ENCODE measurements around the gene NPM1. TPM values are rescaled to one million over a fixed set of nuclear protein-coding genes. Genes with fewer than 3 reads are reported as not detected.
A peak's percentile ranks its signal among the peaks of the same experiment; 100 is the strongest.

Gene NPM1
- total and polyA plus RNA-seq, 2 of the 13 experiments (the other 11 are each of a cell fraction or from before 2014, with no cell fraction given) = 2,047 to 3,353 TPM

DNA sequence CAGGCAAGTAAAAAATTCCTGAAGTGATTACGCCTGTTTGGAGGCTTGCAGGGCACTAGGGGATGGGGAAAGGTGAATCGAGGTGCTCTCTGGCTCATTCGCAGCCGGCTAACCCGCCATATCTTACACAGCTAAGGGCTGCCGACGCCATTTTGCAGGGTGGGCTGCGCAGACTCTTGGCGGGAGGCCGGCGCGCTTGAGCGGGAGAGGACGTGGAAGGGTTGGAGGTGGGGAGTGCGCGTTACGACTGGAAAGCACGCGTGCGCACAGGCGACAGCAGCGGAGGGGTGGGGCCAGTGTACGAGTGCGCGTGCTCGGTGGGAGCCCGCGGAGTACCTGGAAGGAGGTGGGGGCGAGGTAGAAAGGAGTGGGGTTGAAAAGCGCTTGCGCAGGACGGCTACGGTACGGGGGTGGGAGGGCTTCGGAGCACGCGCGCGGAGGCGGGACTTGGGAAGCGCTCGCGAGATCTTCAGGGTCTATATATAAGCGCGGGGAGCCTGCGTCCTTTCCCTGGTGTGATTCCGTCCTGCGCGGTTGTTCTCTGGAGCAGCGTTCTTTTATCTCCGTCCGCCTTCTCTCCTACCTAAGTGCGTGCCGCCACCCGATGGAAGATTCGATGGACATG is at the start of gene NPM1 (continued):
- TF ChIP-seq, protein P1, sequence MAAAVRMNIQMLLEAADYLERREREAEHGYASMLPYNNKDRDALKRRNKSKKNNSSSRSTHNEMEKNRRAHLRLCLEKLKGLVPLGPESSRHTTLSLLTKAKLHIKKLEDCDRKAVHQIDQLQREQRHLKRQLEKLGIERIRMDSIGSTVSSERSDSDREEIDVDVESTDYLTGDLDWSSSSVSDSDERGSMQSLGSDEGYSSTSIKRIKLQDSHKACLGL (CRISPR knock-in tag; IDR thresholded peaks at IDR 0.05) = peak; percentile 51; the same call in 1 of the 2 replicates
- peak; percentile 60; the same call in 1 of the 2 replicates for TF ChIP-seq ZNF564 (CRISPR knock-in tag; IDR thresholded peaks at IDR 0.05)
- no peak for TF ChIP-seq ZBTB21 (CRISPR knock-in tag; IDR thresholded peaks at IDR 0.05)
- TF ChIP-seq MIER3 (CRISPR knock-in tag; IDR thresholded peaks at IDR 0.05; ENCODE audit: borderline replicate concordance) = peak; percentile 67; the same call in 1 of the 2 replicates
- no peak; the same call in none of the 2 replicates for TF ChIP-seq ZNF430 (CRISPR knock-in tag; IDR thresholded peaks at IDR 0.05)
- peak; percentile 60; the same call in 1 of the 2 replicates for TF ChIP-seq CREB1 (IDR thresholded peaks at IDR 0.05)
- TF ChIP-seq CREB1 (CRISPR knock-in tag; IDR thresholded peaks at IDR 0.05) = peak; percentile 68; the same call in 1 of the 2 replicates
- no peak for TF ChIP-seq GMEB2 (CRISPR knock-in tag; IDR thresholded peaks at IDR 0.05; ENCODE audit: low read depth)
- TF ChIP-seq NONO (IDR thresholded peaks at IDR 0.05) = no peak
- peak; percentile 41; the same call in 1 of the 2 replicates for TF ChIP-seq NONO (CRISPR knock-in tag; conservative IDR thresholded peaks at IDR 0.05)
- TF ChIP-seq STAG1 (CRISPR knock-in tag; IDR thresholded peaks at IDR 0.05) = no peak
- peak; percentile 87; the same call in 1 of the 2 replicates for TF ChIP-seq YEATS2 (CRISPR knock-in tag; IDR thresholded peaks at IDR 0.05; ENCODE audit: borderline replicate concordance)
- TF ChIP-seq ZNF770 (CRISPR knock-in tag; IDR thresholded peaks at IDR 0.05) = no peak
- no peak for TF ChIP-seq ZNF7 (CRISPR knock-in tag; IDR thresholded peaks at IDR 0.05)
- TF ChIP-seq HOMEZ (CRISPR knock-in tag; IDR thresholded peaks at IDR 0.05; ENCODE audit: low read depth) = no peak
- TF ChIP-seq HBP1 (CRISPR knock-in tag; IDR thresholded peaks at IDR 0.05; ENCODE audit: low read depth) = no peak; the same call in 1 of the 2 replicates
- TF ChIP-seq ZNF619 (CRISPR knock-in tag; IDR thresholded peaks at IDR 0.05) = no peak
- 0 out of 2 replicates have a peak, but pooled peaks have one; percentile 71 for TF ChIP-seq MAF1 (CRISPR knock-in tag; IDR thresholded peaks at IDR 0.05; ENCODE audit: borderline replicate concordance)
- no peak for TF ChIP-seq ZNF460 (CRISPR knock-in tag; IDR thresholded peaks at IDR 0.05; ENCODE audit: borderline replicate concordance)
- TF ChIP-seq ELK4 (CRISPR knock-in tag; IDR thresholded peaks at IDR 0.05; ENCODE audit: borderline replicate concordance) = no peak
- TF ChIP-seq ZNF333 (CRISPR knock-in tag; IDR thresholded peaks at IDR 0.05; ENCODE audit: borderline replicate concordance) = no peak
- no peak for TF ChIP-seq LCORL (IDR thresholded peaks at IDR 0.05)
- TF ChIP-seq LCORL (CRISPR knock-in tag; IDR thresholded peaks at IDR 0.05) = 0 out of 2 replicates have a peak, but pooled peaks have one; percentile 52

Data from HepG2 (cell line).